HL-60 (cell line): ENCODE results near the gene ELMO1.

ENCODE experiments used
- CTCF ChIP-seq: IDR thresholded peaks from one replicate; pipeline ENCODE4 v1.5.1; 2011; ENCODE audit warnings: low read length, control low read depth, inconsistent platforms; ENCODE audit not compliant: insufficient read depth
- POLR2AphosphoS5 ChIP-seq: IDR thresholded peaks from 2 replicates; pipeline ENCODE4 v1.6.1; 2012; ENCODE audit warnings: low read depth
- TF ChIP-seq, protein P1 (sequence below): IDR thresholded peaks from 2 replicates; pipeline ENCODE4 v1.6.1; 2012; ENCODE audit warnings: low read depth; ENCODE audit not compliant: insufficient replicate concordance

DNA sequence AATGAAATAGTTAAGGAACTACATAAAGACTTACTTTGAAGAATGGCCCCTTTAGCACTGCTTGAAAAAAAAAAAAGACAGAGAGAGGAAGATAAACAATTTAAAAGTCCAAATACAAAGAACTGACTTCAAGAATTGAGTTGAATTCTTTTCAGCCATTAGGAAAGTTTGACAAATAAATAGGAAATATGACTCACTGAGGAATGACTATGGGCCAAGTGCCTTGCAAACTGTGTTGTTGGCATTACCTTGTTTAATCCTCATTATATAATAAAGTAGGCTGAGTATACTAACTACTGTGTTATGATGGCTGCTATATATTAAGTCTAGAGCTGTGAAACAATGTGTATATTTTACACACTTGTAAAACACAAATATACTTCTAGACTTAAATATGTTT is 151.1 kb downstream of the ELMO1 start:
- no peak for TF ChIP-seq POLR2AphosphoS5
- TF ChIP-seq CTCF, result no peak
- TF ChIP-seq, protein P1, sequence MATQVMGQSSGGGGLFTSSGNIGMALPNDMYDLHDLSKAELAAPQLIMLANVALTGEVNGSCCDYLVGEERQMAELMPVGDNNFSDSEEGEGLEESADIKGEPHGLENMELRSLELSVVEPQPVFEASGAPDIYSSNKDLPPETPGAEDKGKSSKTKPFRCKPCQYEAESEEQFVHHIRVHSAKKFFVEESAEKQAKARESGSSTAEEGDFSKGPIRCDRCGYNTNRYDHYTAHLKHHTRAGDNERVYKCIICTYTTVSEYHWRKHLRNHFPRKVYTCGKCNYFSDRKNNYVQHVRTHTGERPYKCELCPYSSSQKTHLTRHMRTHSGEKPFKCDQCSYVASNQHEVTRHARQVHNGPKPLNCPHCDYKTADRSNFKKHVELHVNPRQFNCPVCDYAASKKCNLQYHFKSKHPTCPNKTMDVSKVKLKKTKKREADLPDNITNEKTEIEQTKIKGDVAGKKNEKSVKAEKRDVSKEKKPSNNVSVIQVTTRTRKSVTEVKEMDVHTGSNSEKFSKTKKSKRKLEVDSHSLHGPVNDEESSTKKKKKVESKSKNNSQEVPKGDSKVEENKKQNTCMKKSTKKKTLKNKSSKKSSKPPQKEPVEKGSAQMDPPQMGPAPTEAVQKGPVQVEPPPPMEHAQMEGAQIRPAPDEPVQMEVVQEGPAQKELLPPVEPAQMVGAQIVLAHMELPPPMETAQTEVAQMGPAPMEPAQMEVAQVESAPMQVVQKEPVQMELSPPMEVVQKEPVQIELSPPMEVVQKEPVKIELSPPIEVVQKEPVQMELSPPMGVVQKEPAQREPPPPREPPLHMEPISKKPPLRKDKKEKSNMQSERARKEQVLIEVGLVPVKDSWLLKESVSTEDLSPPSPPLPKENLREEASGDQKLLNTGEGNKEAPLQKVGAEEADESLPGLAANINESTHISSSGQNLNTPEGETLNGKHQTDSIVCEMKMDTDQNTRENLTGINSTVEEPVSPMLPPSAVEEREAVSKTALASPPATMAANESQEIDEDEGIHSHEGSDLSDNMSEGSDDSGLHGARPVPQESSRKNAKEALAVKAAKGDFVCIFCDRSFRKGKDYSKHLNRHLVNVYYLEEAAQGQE, result no peak
